GM10266 (cell line): ENCODE results near the gene RPS3A.

ENCODE experiments used
- DNase-seq: peaks from one replicate; pipeline ENCODE4 v3.0.0; 2012; ENCODE audit errors: extremely low spot score
- CTCF ChIP-seq: IDR thresholded peaks from 2 replicates; pipeline ENCODE4 v1.5.1; 2012; ENCODE audit warnings: mild to moderate bottlenecking, low read depth; ENCODE audit not compliant: control insufficient read depth, insufficient read depth; ENCODE audit errors: missing control alignments

Gene RPS3A

DNA sequence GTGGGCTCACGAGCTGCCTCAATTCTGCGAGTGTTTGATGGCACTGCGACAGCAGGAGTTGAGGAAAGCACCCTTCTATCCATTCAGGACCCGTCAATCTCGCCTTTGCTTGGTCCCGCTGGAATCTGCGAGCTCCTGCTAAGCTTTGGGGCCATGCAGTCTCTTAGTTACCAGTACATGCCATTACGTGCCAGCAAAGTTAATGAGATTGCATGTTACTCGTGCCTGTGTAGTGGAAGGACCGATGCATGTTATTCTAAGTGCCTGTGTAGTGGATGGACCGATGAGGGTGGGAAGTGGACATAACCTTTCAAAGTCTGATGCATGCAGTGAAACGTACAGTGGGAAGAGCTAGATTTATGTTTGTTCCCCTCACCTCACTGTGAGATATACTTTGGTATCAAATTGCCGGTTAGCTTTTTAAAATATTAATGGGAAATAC is 569 bp downstream of the RPS3A start:
- TF ChIP-seq CTCF, result no peak
- no peak for DNase-seq

- no peak for TF ChIP-seq CTCF
- no peak for DNase-seq
Measured at GRCh38 chr4:151100531-151100930, 1.1 kb downstream of the RPS3A start.

DNA sequence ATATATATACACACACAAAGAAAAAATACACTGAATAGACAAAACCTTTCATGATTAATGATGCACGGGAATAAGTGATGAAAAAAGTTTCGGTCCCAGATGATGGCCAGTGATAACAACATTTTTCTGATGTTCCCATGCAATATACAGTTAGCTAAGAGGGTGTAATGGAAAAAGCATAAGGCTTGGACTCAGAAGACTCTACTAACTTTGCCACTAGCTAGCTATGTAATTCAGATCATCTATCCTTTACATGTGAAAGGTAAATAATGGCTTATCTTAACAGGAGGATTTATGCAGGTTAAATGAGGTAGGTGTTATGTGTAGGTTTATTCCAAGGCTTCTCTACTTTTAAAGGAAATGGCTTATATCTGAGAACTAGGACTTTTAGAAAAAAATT is 4.3 kb downstream of the RPS3A start:
- TF ChIP-seq CTCF, result no peak
- no peak for DNase-seq

- DNase-seq, result no peak
- no peak for TF ChIP-seq CTCF
Measured at GRCh38 chr4:151104621-151105020, 5.2 kb downstream of the RPS3A start.

- no peak for DNase-seq
- TF ChIP-seq CTCF, result no peak
Measured at GRCh38 chr4:151105454-151106032, 6.1 kb downstream of the RPS3A start.

DNA sequence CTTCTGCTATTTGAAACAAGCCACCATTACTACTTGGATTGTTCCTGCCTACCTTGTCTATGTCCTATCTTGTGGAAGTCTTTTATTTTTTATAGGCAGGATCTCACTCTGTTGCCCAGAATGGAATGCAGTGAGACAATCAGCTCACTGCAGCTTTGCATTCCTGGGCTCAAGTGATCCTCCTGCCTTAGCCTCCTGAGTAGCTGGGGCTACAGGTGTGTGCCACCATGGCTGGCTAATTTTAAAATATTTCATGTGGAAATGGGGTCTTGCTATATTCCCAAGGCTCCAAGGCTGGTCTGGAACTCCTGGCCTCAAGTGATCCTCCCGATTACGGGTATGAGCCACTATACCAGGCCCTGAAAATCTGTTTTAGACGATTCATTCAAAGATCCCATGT is 7.6 kb downstream of the RPS3A start:
- no peak for TF ChIP-seq CTCF
- DNase-seq, result no peak

DNA sequence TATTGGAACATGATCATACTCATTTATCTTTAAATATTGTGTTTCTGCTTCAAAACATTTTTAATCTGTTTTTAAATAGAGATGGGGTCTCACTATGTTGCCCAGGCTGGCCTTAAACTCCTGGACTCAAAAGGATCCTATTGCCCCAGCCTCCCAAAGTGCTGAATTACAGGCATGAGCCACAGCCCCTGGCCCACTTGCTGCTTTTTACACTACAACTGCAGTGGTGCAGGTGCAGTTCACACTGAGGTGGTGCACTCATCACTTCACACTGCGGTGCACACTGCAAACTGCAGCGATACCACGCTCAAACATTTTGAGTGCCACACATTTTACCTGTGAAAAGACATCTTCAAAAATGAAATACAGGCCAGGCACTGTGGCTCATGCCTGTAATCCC is 10.8 kb downstream of the RPS3A start:
- no peak for DNase-seq
- no peak for TF ChIP-seq CTCF
